Frontal cortex (tissue), 4 donors: ENCODE data around the gene FLOT2. TPM values are rescaled to one million over a fixed set of nuclear protein-coding genes. Genes with fewer than 3 reads are reported as not detected.
"Not testable (repeated sequence)": the region's sequence is repeated elsewhere in the genome, so short reads cannot be mapped to it uniquely, and the experiment has no call there.

Experiments used
- DNase-seq, 2 donors: peaks; one replicate each; pipeline ENCODE4 v3.0.0; 2012; ENCODE audit warnings: low spot score in 2 of 2
- FAIRE-seq: peaks from 2 replicates; lab custom pipeline; 2012; peaks lifted over from hg19 to GRCh38; lab: Jason Lieb, UNC
- total RNA-seq: library from RNA; depleted of rRNA; stranded (reverse); fragments of >200 nt; gene quantifications from one replicate; pipeline ENCODE4 v1.2.3, GENCODE V29; 2014
- donor health status: control.
- donor health status: control.
- donor health status: control.

FLOT2 gene
- total RNA-seq, 1 donor from 2014 or later, result 14.7 TPM

- DNase-seq, result no peak
- no peak for FAIRE-seq
Observed at GRCh38 chr17:28917465-28917864, 19.9 kb upstream of the FLOT2 start.

GRCh38 chr17:28917029-28917428, 19.5 kb upstream of the FLOT2 start:
- DNase-seq, result no peak
- FAIRE-seq, result no peak

GRCh38 chr17:28916302-28916934, 18.9 kb upstream of the FLOT2 start:
- no peak for DNase-seq
- FAIRE-seq, result no peak

- no peak for FAIRE-seq
- DNase-seq, result peak in 1 of 2 donors; percentile 1
Observed at GRCh38 chr17:28912938-28913333, 15.4 kb upstream of the FLOT2 start.

- DNase-seq (no peak), FAIRE-seq (no peak)
Observed at GRCh38 chr17:28912281-28912937, 14.9 kb upstream of the FLOT2 start.

GRCh38 chr17:28911411-28912045, 14.0 kb upstream of the FLOT2 start:
- FAIRE-seq, result no peak
- no peak for DNase-seq

- FAIRE-seq (no peak), DNase-seq (no peak)
Observed at GRCh38 chr17:28910534-28910933, 13.0 kb upstream of the FLOT2 start.

- FAIRE-seq, result no peak
Observed at GRCh38 chr17:28908640-28909167, 11.2 kb upstream of the FLOT2 start.

GRCh38 chr17:28907709-28908475, 10.4 kb upstream of the FLOT2 start:
- no peak for DNase-seq
- no peak for FAIRE-seq

More at GRCh38 chr17:28908640-28909167, 11.2 kb upstream of the FLOT2 start:
- no peak for DNase-seq

GRCh38 chr17:28906706-28907438, 9.3 kb upstream of the FLOT2 start:
- FAIRE-seq (no peak), DNase-seq (no peak)

GRCh38 chr17:28906276-28906675, 8.7 kb upstream of the FLOT2 start:
- no peak for DNase-seq
- FAIRE-seq, result no peak

- FAIRE-seq, result no peak
- no peak for DNase-seq
Observed at GRCh38 chr17:28904800-28905199, 7.3 kb upstream of the FLOT2 start.

GRCh38 chr17:28903546-28903841, 6.0 kb upstream of the FLOT2 start:
- not testable (repeated sequence) for FAIRE-seq, DNase-seq

- no peak for FAIRE-seq
Observed at GRCh38 chr17:28902819-28903545, 5.4 kb upstream of the FLOT2 start, which contains the start of gene DHRS13. DHRS13 (minus strand) TSS chr17:28903079; CDS start chr17:28902944, 135 bp downstream.

GRCh38 chr17:28901866-28902818, 4.6 kb upstream of the FLOT2 start:
- peak; percentile 53 to 58 for DNase-seq

More at GRCh38 chr17:28902819-28903545, 5.4 kb upstream of the FLOT2 start, which contains the start of gene DHRS13:
- DNase-seq, result peak; percentile 89 to 95

GRCh38 chr17:28900986-28901726, 3.6 kb upstream of the FLOT2 start:
- DNase-seq (no peak), FAIRE-seq (no peak)

More at GRCh38 chr17:28901866-28902818, 4.6 kb upstream of the FLOT2 start:
- FAIRE-seq, result no peak

- no peak for DNase-seq
- no peak for FAIRE-seq
Observed at GRCh38 chr17:28899212-28899815, 1.8 kb upstream of the FLOT2 start.
